Stimulated activated CD4-positive, alpha-beta T cell treated with anti-CD3 and anti-CD28 coated beads, Interleukin-4, amount 100 ng/mL, for 24 hours (primary cell): ENCODE data around the gene MRPL54.

ENCODE experiments used
- DNase-seq: peaks from one replicate; pipeline ENCODE4 v3.0.0-alpha.2; 2020

Gene MRPL54

DNA sequence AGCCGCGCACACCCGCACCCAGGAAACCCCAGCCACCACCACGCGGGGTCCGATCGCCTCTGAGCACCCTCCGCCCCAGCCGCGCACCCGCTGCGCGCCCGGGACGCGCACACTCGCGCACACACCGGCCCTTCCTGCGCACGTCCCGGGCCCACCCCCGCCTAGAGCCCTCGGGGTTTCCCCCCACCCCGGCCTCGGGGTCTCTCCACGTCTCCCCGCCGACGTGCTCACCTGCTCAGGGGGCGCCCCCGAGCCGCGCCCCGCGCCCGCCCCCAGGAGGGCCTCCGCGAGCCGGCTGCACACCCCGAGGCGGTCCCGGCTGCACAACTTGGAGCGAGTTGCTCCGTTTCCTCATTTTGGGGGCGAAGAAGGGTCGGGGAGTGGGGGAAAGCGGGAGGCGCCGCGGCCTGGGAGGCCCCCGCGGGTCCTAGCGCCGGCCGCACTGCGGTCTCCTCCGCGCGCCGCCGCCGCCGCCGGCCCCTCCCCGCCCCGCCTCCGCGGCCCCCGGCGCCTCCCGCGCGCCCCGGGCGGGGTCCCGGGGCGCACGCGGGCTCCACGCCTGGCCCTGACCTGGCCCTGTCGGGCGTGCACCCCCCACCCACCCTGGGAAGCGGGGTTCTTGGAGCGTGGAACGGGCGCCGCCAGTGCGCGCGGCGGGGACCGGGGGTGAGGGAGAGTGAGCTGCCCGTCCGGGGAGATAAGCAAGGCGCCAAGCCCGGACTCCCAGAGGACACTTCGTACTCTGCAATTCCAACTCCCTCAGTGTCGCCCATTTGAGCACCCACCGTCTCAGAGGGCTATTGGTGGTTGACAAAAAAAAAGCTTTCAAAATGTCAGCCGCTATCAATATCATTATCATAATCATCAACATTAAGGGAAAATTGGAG, 23.7 kb downstream of the MRPL54 start, which contains the start of gene MATK:
TSS of gene MATK (minus strand) at position 444 of the 887 bp plus-strand sequence. CDS start 1,246 bp downstream, outside the sequence.
- no peak for DNase-seq

DNA sequence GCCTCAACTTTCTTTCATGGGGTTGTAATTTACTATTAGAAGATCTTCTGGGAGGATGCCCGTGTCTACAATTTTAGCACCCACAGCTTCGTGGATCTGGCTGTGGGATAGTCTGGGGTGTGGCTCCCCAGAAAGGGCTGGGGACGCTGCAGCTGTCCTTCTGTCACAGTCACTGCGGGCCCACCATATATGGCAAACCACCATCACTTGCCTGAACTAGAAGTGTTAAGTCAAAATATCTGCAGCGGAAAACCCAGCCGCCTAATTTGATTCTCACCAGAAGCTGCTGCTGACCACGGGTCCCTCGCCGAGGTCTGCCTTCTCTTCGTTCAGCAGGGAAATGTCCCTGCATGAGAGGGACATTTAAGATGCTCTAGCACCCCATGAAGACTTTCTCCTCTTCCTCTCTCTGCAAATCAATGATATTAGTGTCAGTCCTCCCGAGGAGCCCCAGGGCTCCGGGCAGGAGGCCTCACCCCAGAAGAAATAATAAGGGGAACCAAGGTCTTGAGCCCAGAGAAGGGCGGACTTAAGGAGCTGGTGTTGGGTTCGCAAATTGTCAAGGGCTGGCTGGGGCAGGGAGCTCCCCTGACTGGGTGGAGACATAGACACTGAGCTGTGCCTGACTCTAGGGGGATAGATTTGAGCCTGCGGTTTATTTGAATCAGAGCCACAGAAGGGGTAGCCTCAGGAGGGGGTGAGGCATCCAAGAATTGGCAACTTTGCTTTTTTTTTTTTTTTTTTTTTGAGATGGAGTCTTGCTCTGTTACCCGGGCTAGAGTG, 26.7 kb downstream of the MRPL54 start:
- no peak for DNase-seq

DNA sequence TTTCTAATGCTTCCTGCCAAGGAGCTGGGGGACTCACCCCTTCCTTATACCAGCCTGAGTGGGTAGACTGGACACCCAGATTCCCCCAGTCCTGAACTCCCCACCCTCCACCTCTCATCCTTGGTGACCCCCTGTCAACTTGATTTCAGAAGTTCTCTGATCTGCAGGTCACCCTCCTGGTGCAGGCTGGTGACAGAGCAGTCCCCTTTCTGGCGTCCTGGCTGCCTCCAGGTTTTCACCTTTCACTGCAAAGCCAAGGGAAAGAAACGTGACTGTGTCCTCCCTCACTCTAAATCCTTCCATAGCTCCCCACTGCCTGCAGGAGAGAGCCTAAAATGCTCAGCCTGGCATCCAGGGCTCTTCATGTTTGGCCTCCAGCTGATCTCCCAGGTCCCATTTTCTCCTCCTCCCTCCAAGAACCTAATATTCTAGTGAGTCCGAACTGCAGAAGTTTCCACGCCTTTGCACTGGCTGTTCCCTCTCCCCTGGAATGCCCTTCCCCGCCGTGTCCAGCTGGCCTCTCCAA, 27.8 kb downstream of the MRPL54 start:
- no peak for DNase-seq

DNA sequence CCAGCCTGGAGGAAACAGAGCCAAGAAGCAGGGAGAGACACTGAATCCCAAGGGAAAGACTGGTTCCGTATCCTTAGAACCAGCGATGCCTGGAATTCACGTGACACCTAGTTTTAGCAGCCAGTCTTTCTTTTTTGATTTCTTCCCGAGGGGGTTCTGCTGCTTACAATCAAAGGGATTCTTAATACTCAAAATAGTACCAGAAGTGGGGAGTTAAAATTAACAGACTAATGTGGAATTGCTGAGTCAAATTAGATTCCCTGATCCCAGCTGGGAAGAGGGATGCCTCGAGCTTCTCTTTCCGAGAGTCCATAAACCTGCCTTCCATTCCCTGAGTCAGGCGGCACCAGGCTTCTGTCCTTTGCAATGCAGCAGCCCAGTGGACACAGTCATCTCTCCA, 28.5 kb downstream of the MRPL54 start:
- DNase-seq: no peak

DNA sequence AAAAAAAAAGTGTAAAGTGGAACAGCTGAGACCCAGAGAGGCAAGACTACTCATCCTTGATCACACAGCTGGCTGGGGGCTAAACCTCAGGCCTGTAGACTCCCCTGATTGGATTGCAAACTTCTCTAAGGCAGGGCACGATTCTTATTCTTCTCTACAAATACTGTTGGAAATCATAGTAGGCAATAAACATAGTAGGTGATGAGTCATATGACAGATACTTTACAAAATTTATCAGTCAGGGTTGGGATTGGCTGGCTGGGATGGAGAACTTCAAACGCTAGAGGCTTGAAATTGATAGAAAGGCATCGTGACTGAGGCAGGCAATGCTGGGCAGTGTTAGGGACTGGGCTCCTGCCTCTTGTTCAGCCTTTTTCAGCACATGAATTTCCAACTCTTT, 29.6 kb downstream of the MRPL54 start:
- DNase-seq: no peak

DNA sequence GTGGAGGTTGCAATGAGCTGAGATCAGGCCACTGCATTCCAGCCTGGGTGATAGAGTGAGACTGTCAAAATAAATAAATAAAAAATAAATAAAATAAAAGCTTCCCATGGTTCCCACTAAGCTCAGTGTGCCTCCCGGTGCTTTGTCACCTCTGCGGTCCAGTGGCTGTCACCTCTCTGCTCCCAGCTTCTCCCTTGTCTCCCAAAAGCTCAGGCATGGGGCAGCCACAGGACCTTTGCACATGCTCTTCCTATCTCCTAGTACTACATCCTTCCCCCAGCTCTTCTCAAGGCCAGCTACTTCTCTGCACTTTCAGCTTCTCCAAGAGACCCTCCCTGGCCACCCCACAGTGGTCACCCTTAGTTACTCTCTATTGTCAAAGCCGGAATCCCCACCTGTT, 31.3 kb downstream of the MRPL54 start:
- DNase-seq: no peak

DNA sequence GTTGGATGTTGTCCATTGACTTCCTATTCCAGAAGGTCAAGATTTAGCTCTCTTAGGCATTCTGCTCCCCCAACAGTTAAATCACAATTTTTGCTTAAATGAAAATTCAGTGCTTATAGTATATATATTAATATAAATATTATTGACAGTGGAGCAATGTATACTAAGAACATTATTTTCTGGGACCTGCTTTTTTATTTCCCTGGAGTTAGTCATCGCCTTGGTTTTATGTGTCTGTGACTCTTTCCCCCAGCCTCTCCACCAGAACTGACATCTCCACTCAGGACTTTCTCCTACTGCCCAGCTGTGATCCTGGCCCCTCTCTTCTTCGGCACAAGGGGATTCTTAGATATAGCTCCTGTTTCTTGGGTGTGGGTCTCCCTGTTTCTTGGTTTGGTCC, 33.9 kb downstream of the MRPL54 start:
- no peak for DNase-seq

DNA sequence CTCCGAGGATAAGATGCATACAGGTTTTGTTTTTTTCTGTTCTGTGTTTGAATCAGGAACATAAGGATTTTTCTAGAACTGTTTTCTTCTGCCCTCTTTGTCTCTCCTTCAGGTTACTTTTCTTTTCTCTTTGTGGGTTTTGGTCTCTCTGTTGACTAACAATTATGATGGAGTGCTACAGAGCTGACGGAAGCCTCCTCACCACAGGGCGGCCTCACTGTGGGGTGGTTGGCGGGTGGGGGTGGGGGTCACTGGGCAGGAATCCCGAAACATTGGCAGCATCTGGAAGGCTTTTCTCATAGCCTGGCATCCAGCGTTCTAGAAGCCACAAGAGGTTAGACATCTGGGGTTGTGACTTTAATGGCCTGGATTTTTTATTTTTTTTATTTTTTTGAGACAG, 35.7 kb downstream of the MRPL54 start:
- no peak for DNase-seq

DNA sequence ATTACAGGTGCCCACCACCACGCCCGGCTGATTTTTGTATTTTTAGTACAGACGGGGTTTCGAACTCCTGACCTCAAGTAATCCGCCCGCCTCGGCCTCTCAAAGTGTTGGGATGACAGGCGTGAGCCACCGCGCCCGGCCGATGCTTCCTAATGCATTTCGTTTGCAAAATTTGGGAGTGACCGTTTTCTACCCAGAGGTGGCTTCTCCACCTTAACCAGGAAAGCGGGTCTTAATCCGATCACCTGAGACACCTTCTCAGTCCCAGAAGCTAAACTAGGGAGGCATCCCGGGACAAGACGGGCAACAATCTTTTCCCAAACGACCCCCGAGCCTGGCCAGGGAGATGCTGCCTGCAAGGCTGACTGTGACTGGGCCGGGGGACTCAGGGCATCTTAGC, 38.5 kb downstream of the MRPL54 start:
- no peak for DNase-seq

DNA sequence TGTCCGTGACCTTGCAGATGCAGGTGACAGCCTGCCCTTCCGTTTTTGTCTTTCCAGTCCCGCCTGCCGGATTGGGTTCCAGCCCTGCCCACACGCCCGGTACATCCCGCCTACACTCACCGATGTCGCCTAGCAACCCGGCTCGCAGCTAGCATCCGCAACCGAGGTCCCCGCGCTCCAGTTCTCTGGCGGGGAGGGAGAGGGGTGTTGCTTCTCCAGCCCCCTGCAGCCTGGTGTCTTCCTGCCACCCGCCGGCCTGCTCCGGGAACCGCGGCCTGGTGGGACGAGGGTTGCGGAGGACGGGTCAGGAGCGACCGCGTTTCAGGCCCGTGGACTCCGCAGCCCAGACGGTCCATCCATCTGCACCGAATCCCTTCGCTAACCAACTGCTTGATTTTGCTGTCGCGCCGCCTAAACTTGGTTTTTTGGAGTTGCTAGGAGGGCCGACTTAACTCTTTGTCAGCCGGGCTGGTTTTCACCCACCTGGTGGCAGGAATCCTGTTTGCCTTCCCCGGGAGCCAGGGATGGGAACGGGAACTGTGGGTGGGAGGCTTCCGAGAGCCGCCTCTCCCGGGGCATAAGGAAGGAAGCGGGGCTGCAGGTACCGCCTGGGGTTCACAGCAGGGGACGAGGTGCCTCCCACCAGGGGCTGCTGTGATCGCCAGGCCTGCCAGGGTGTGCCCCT, 39.1 kb downstream of the MRPL54 start:
- DNase-seq: peak; percentile 56

DNA sequence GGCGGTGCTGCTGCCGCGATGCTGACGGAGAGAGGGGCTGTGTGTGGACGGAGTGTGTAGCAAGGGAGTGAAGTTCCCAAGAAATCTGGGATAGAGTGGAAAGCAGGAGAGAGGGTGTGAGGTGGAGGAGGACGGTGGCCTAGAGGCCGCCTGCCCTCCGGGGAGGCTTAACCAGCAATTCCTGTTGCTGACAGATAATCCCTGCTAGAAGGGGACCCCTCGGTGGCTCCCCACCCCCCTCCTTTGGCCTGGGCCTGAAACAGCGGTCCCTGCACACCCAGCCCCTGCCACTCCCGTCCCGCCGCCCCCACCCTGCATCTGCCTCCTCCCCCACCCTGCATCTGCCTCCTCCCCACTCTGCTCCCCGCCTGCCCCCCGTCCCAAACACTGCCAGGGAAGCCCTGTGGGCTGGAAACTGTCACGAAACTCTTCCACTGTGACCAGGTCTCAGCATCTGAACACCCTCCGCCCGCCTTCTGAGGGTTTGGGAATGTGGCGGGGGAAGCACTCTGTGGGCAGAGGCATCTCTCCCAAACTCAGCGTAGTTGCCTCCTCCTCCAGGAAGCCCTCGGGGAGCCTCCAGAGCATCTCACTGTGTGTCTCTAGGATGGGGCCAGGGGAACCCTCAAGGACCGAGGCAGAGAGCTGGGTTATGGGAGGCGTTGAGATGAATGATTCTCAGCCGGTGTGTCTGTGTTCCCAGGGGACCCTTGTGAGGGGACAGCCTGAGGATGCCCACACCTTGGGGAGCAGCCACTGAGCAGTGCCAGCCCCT, 40.8 kb downstream of the MRPL54 start:
- DNase-seq: no peak

DNA sequence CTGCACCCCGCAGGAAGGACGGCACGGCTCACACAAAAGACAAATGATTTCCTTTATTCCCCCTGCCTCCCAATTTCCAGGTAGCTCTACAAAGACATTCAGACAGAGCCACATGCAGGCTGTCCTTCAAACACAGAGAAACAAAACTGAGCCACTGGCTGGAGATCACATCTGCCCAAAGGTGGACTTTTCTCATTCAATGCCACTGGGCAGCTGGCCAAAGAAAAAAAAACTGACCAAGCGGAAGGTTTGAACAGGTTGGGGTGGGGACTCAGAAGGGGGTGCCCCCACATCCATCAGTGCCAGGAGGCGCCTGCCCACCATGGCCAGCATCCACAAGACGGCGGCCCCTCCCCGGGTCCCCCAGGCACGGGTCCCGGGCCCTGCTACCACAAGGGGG, 41.5 kb downstream of the MRPL54 start:
- no peak for DNase-seq

DNA sequence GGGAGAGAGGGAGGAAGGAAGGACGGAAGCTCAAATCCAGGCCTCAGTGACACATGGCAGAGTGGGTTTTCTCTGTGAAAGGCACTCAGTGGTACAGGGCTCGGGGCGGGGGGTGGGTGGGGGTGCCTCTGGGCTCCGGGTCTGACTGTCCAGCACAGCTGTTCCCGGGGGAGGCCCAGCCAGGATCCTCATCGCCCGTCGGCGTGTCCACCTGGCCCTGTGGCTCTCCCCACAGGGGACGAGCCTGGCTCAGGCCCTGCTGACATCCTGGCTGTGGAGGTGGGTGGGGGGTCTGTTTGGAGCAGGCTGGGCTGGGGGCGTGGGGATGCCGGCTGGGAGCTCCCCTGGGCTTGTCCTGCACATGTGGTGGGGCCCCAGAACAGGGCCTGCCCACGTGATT, 41.9 kb downstream of the MRPL54 start:
- DNase-seq: no peak

DNA sequence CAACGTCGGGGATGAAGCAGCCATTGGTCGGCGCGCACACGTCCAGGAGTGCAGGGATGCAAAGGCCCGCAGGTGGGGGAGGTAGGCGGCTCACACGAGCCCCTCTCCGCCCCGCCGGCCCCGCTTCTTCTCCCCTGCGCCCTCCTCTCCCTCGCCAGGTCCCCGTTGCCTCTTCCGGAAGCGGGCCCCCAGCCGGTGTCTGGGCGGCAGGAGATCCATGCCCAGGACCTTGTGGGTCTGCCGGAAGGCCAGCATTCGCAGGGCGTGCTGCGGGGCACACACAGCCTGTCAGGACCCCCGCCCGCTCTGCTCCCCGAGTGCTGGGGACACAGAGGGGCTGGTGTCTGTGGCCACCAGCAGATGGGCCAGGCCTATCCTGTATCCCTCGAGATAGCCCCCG, 43.4 kb downstream of the MRPL54 start:
- no peak for DNase-seq

DNA sequence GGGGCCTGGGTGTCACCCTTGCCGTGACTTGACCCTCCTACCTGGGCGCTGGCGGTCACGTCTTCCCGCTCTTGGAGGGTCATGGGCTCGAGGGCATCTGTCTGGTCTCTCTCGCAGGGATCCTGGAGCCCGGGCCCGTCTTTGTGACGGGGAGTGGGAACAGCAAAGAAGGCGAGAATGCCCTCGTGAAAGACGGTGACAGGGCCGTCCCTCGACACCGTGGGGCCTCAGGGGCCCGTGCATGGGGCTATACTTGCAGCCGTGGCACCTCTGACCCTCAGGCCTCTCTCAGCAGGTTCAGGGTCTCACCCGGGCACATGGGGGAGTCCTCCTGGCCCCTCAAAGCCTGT, 44.6 kb downstream of the MRPL54 start:
- no peak for DNase-seq

DNA sequence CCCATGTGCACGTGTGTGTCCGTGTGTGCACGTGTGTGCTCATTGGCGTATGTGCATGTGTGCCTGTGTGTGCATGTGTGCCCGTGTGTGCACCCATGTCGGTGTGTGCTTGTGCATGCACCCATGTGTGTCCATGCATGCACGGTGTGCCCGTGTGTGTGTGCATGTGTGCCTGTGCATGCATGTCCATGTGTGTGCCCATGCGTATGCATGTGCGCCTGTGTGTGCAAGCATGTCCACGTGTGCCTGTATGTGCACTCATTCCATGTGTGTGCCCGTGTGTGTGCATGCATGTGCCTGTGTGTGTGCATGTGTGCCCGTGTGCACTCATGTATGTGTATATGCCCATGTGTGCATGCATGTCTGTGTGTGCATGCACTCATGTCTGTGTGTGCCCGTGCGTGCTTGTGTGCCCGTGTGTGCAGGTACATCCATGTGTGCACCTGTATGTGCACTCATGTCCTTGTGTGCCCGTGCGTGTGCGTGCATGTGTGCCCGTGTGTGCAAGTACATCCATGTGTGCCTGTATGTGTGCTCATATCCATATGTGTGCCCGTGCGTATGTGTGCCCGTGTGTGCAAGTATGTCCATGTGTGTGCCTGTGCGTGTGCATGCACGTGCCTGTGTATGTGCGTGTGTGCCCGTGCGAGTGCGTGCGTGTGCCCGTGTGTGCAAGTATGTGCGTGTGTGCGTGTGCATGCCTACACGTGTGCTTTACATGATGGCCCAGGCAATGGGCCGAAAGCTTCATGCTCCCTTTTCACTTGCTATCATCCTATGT, 45.3 kb downstream of the MRPL54 start:
- DNase-seq: no peak

DNA sequence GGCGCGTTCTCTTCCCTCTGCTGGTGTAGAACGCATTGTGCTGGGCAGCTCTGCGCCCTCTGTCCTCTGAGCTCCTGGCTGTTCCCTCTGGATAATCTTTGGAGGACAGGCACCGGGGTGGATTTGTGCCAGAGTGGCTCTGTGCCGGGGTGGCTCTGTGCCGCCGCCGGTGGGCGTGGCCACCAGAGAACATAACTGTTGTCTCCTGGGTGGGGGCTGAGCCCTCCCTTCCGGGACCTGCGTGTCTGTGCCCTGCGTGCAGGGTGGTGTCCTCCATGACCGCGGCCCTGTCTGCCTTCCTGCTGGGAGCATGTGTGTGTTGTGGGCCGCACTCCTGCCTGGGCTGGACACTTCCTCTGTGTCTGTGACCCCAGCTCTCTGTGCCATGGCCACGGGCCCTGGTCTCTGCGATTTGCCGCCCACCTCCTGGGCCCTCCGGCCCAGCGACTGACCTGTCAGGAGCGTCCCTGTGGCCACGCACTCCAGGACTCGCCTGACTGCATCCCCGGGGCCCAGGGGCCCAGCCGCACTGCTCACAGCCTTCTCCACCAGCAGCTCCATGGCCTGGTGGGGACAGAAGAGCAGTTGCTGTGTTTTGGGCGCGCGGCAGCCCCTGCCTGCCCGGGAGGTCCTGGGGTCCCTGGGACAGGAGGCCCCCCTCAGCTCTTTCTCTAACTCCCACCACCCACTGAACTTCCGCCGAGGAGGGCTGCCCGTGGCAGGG, 46.1 kb downstream of the MRPL54 start:
- DNase-seq: no peak

DNA sequence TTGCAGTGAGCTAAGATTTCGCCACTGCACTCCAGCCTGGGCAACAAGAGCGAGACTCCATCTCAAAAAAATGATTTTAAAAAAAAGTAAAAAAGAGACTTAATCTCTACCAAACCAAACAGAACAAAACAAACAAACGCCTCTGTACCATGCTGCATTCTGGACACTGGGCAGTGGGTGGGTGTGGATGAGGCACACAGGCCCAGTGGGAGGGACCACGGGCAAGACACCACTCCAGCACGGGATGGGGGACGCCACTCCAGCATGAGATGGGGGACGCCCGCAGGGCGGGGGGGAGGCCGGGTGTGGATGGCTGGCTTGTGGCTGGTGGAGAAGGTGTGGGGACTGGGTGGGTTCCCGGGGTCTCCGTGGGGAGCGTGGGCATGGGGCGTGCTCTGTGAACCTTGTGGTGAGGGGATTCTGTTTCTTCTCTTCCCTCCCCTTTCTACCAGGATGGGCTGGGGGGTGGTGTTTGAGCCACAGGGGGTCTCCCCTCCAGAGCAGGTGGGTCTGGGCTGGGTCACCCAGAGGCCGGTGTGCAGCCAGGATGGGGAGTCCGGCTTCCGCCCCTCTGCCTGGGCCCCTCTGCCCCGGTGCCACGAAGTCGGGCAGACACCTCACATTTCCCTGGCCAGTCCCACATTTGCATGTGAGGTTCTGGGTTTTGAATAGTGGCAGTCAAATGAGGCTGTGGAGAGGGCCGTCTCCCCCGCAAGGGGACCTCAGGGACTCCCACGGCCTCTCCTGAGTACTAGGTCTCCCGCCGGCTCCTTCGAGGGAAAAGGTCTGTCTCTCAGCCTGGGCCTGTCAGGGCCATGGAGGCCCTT, 47.6 kb downstream of the MRPL54 start:
- no peak for DNase-seq

DNA sequence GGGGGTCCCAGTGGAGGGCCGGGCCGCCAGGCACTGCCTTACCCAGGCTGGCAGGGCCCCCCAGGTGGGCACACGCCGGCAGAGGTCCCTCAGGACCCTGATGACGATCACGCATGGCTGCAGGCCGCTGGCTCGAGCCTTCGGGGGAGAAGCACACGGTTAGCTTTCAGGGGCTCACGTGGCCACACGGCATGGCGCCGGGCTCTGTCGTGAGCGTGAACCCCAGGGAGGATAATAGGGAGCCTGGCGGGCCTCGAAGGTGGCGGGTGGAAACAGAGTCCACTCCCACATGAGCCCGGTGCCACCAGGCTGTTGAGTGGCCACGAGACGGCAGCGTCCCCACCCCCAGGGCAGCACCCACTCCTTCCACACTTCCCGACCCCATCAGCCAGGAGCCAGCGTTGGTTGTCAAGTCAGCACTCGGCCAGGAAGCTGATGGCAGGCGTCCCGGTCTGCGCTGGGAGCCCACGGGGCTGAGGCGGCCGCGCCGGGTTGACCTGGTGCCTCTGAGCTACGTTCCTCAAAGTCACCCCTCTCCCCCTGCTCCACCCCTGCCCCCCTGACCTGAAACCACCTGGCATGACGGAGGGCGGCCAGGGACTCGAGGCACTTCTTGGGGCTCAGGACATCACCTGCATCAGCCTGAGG, 48.4 kb downstream of the MRPL54 start:
- no peak for DNase-seq
